ENCODE measurements around the gene APBA3.

Gene APBA3

DNA sequence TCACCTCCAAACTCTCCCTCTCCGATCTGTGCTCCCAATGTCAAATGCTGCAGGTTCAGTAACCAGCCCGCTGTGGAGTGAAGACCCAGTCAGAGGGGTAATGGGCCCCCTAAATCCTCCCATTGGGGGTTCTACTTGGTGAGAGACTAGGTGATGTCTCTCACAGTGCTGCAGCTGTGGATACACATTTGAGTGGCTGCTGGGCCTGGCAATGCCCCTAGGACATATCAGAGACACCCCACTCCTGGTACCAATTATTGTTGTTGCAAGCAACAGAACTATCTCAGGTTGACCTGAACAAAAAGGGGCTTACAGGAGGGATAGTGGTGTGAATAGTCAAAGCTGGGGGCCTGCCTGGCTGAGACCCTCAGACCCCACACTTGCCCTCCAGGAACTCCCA is 20.1 kb upstream of the APBA3 start:
- no peak overlapping the region for H3K27ac ChIP-seq (ENCODE audit: low read depth, low read length)
- no peaks in the 10 kb centered on the region for H3K36me3 ChIP-seq (ENCODE audit: control insufficient read depth in 5 of 5, insufficient read depth in 5 of 5, low read length in 5 of 5)
- peaks cover 4 to 37% (median 23%) of the 10 kb centered on the region in 5 donors for H3K27me3 ChIP-seq (ENCODE audit: control insufficient read depth in 5 of 5, insufficient read depth in 4 of 5, low read length in 5 of 5)
- H3K9ac ChIP-seq (ENCODE audit: low read length in 5 of 5), result no peak overlapping the region
- H3K4me1 ChIP-seq (ENCODE audit: control insufficient read depth in 5 of 5, insufficient read depth in 5 of 5, low read length in 5 of 5), result peaks cover 0 to 8% (median 0%) of the 10 kb centered on the region in 5 donors
- H3K4me3 ChIP-seq (ENCODE audit: low read depth in 1 of 5, low read length in 5 of 5), result peak overlapping the region in 4 of 5 donors; percentile 5 to 36 (median 16)
- peaks cover 14 to 28% (median 24%) of the 10 kb centered on the region in 5 donors for H3K9me3 ChIP-seq (ENCODE audit: control insufficient read depth in 5 of 5, low read length in 5 of 5)

DNA sequence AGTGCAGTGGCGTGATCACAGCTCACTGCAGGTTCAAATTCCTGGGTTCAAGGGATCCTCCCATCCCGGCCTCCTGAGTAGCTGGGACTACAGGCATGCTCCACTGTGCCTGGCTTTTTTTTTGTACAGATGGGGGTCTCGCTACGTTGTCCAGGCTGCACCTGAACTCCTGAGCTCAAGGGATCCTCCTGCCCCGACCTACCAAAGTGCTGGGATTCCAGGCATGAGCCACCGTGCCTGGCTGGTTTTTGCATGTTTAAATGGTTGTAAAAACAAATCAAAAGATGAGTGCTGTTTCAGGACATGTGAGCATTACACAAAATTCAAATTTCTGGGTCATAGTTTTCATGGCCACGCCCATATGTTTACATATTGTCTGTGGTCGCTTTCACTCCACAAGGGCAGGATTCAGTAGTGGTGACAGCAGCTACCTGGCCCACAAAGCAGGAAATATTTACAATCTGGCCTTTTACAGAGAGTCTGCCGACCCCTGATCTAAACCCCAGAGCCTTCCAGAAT is 19.4 kb upstream of the APBA3 start:
- H3K4me3 ChIP-seq (ENCODE audit: low read depth in 1 of 5, low read length in 5 of 5), result peak overlapping the region in 2 of 5 donors; percentile 5 to 36
- H3K4me1 ChIP-seq (ENCODE audit: control insufficient read depth in 5 of 5, insufficient read depth in 5 of 5, low read length in 5 of 5), result peaks cover 0 to 5% (median 0%) of the 10 kb centered on the region in 5 donors
- no peaks in the 10 kb centered on the region for H3K36me3 ChIP-seq (ENCODE audit: control insufficient read depth in 5 of 5, insufficient read depth in 5 of 5, low read length in 5 of 5)
- H3K27ac ChIP-seq (ENCODE audit: low read depth, low read length), result no peak overlapping the region
- no peak overlapping the region for H3K9ac ChIP-seq (ENCODE audit: low read length in 5 of 5)
- peaks cover 14 to 28% (median 24%) of the 10 kb centered on the region in 5 donors for H3K9me3 ChIP-seq (ENCODE audit: control insufficient read depth in 5 of 5, low read length in 5 of 5)
- H3K27me3 ChIP-seq (ENCODE audit: control insufficient read depth in 5 of 5, insufficient read depth in 4 of 5, low read length in 5 of 5), result peaks cover 4 to 36% (median 23%) of the 10 kb centered on the region in 5 donors

DNA sequence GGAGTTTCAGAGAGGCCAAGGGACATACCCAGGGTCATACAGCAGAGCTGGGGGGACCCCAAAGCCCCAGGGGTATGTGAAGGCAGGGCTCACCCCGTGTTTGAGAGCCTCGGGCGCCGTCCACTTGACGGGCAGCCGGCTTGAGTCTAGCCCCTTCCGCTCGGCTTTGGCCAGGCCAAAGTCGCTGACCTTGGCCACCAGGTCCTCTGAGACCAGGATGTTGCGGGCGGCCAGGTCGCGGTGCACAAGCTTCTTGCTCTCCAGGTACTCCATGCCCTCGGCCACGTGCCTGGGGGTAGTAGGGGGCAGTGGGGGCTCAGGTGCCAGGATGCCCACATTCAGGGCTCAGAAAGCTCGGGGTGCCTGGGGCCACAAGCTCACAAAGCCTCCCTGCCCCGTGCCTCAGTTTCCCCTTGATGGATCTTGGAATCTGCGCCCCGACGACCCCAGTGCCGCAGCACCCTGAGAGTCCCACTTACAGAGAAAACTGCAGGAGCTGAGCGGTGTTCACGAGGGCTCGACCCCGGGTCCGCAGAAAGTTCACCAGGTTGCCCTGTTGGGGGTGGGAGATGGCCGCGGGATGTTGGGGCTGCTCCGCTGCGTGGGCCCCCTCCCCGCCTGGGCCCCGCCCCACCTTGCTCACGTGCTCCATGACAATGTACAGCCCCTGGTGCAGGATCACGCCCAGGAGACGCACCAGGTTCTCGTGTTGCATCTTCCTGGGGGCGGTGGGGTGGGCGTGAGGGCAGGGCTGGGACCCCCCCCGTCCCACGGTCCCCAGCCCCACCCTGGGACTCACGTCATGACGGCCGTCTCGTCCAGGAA is 17.6 kb upstream of the APBA3 start:
- Histone ChIP-seq H3K4me3 (ENCODE audit: low read depth in 1 of 5, low read length in 5 of 5) (no peak overlapping the region), H3K9ac (ENCODE audit: low read length in 5 of 5) (no peak overlapping the region), H3K9me3 (ENCODE audit: control insufficient read depth in 5 of 5, low read length in 5 of 5) (peaks cover 14 to 28% (median 24%) of the 10 kb centered on the region in 5 donors)

DNA sequence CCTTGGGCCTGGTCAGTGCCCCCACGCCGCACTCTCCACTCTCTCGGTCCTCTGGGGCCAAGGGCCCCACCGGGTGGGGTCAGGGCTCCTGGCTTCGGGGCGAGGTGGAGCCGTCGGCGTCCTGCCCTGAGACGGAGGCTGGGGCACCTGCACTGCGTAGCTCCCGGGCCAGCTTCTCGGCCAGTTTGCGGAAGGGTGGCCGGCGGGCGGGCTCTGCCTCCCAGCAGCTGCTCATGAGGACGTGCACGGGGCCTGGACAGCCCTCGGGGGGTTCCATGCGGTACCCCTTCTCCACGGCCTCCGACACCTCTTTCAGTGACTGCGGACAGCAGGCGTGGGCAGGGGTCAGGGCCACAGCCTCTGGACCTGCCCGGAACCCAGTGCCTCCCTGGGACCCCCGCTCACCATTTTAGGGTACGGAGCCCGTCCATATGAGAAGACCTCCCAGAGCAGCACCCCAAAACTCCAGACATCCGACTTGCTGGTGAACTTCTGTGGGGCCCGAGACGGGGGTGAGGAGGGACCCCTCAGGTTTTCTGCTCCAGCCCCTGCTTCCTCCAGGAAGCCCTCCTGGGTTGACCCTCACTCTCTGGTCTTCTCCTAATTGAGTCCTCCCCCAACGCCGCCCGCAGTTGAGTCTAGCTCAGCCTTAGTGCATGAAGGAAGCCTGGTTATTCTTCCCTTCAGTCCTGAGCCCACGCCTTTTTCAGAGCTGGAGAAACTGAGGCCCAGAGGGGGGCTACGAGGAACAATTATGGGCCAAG is 16.8 kb upstream of the APBA3 start:
- H3K27ac ChIP-seq (ENCODE audit: low read depth, low read length), result no peak overlapping the region
- peaks cover 0 to 10% (median 2%) of the 10 kb centered on the region in 5 donors for H3K27me3 ChIP-seq (ENCODE audit: control insufficient read depth in 5 of 5, insufficient read depth in 4 of 5, low read length in 5 of 5)
- peaks cover 14 to 26% (median 23%) of the 10 kb centered on the region in 5 donors for H3K9me3 ChIP-seq (ENCODE audit: control insufficient read depth in 5 of 5, low read length in 5 of 5)
- no peak overlapping the region for H3K9ac ChIP-seq (ENCODE audit: low read length in 5 of 5)
- no peaks in the 10 kb centered on the region for H3K36me3 ChIP-seq (ENCODE audit: control insufficient read depth in 5 of 5, insufficient read depth in 5 of 5, low read length in 5 of 5)
- no peaks in the 10 kb centered on the region for H3K4me1 ChIP-seq (ENCODE audit: control insufficient read depth in 5 of 5, insufficient read depth in 5 of 5, low read length in 5 of 5)
- H3K4me3 ChIP-seq (ENCODE audit: low read depth in 1 of 5, low read length in 5 of 5), result no peak overlapping the region

More for the DNA sequence above, 17.6 kb upstream of the APBA3 start:
- H3K27ac ChIP-seq (ENCODE audit: low read depth, low read length), result no peak overlapping the region
- peaks cover 0 to 18% (median 8%) of the 10 kb centered on the region in 5 donors for H3K27me3 ChIP-seq (ENCODE audit: control insufficient read depth in 5 of 5, insufficient read depth in 4 of 5, low read length in 5 of 5)
- H3K36me3 ChIP-seq (ENCODE audit: control insufficient read depth in 5 of 5, insufficient read depth in 5 of 5, low read length in 5 of 5), result no peaks in the 10 kb centered on the region
- no peaks in the 10 kb centered on the region for H3K4me1 ChIP-seq (ENCODE audit: control insufficient read depth in 5 of 5, insufficient read depth in 5 of 5, low read length in 5 of 5)

DNA sequence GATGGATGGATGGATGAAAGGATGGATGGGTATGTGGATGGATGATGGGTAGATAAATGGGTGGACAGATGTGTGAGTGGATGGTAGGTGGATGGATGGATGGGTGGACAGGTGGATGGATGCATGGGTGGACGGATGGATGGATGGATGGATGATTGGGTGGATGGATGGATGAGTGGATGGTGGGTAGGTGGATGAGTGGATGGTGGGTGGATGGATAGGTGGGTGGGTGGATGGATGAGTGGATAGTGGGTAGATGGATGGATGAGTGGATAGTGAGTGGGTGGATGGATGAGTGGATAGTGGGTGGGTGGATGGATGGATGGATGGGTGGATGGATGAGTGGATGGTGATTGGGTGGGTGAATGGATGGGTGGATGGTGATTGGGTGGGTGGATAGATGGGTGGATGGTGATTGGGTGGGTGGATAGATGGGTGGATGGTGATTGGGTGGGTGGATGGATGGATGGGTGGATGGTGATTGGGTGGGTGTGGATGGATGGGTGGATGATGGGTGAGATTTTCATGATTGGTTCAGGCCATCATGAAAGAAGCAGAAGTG is 15.1 kb upstream of the APBA3 start:
- H3K27me3 ChIP-seq (ENCODE audit: control insufficient read depth in 5 of 5, insufficient read depth in 4 of 5, low read length in 5 of 5), result peaks cover 0 to 3% (median 0%) of the 10 kb centered on the region in 5 donors
- no peak overlapping the region for H3K4me3 ChIP-seq (ENCODE audit: low read depth in 1 of 5, low read length in 5 of 5)
- H3K9ac ChIP-seq (ENCODE audit: low read length in 5 of 5), result no peak overlapping the region
- no peaks in the 10 kb centered on the region for H3K4me1 ChIP-seq (ENCODE audit: control insufficient read depth in 5 of 5, insufficient read depth in 5 of 5, low read length in 5 of 5)
- no peaks in the 10 kb centered on the region for H3K36me3 ChIP-seq (ENCODE audit: control insufficient read depth in 5 of 5, insufficient read depth in 5 of 5, low read length in 5 of 5)
- H3K9me3 ChIP-seq (ENCODE audit: control insufficient read depth in 5 of 5, low read length in 5 of 5), result peaks cover 5 to 11% (median 10%) of the 10 kb centered on the region in 5 donors
- no peak overlapping the region for H3K27ac ChIP-seq (ENCODE audit: low read depth, low read length)

DNA sequence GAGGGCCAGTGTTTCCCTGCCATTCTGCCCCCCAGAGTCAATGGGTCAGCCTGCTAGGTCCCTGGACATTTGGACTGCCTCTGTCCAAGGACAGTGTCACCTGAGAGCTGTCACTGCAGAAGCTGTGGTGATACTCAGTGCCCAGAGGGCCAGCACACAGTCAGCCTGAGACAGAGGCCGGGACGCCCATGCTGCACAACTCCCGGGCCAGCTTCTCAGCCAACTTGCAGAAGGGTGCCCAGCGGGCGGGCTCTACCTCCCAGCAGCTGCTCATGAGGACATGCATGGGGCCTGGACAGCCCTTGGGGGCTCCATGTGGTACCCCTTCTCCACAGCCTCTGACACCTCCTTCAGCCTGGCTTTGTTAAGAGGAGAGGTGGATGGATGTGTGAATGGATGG is 14.3 kb upstream of the APBA3 start:
- H3K4me1 ChIP-seq (ENCODE audit: control insufficient read depth in 5 of 5, insufficient read depth in 5 of 5, low read length in 5 of 5), result no peaks in the 10 kb centered on the region
- peaks cover 0 to 6% (median 2%) of the 10 kb centered on the region in 5 donors for H3K27me3 ChIP-seq (ENCODE audit: control insufficient read depth in 5 of 5, insufficient read depth in 4 of 5, low read length in 5 of 5)
- H3K9ac ChIP-seq (ENCODE audit: low read length in 5 of 5), result no peak overlapping the region
- H3K4me3 ChIP-seq (ENCODE audit: low read depth in 1 of 5, low read length in 5 of 5), result no peak overlapping the region
- H3K27ac ChIP-seq (ENCODE audit: low read depth, low read length), result no peak overlapping the region
- no peaks in the 10 kb centered on the region for H3K36me3 ChIP-seq (ENCODE audit: control insufficient read depth in 5 of 5, insufficient read depth in 5 of 5, low read length in 5 of 5)
- H3K9me3 ChIP-seq (ENCODE audit: control insufficient read depth in 5 of 5, low read length in 5 of 5), result peaks cover 0 to 3% (median 3%) of the 10 kb centered on the region in 5 donors

DNA sequence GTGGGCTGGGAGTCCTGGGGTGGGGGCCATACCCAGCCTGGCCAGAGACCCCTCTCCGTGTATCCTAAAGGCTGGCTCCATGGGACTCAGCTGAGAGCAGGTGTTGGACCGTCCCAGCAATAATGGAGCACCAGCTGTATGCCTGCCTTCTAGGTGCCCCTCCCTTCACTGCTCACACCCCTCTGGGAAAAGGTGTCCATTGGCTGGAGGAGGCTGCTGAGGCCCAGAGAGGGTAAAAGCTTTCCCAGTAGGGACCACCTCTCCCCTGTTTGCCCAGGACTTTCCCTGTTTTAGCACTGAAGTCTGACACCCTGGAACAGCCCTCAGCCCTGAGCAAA is 13.9 kb upstream of the APBA3 start:
- Histone ChIP-seq H3K4me3 (ENCODE audit: low read depth in 1 of 5, low read length in 5 of 5) (no peak overlapping the region), H3K27me3 (ENCODE audit: control insufficient read depth in 5 of 5, insufficient read depth in 4 of 5, low read length in 5 of 5) (peaks cover 0 to 6% (median 2%) of the 10 kb centered on the region in 5 donors), H3K36me3 (ENCODE audit: control insufficient read depth in 5 of 5, insufficient read depth in 5 of 5, low read length in 5 of 5) (no peaks in the 10 kb centered on the region), H3K9me3 (ENCODE audit: control insufficient read depth in 5 of 5, low read length in 5 of 5) (no peaks in the 10 kb centered on the region), H3K27ac (ENCODE audit: low read depth, low read length) (no peak overlapping the region), H3K9ac (ENCODE audit: low read length in 5 of 5) (no peak overlapping the region), H3K4me1 (ENCODE audit: control insufficient read depth in 5 of 5, insufficient read depth in 5 of 5, low read length in 5 of 5) (no peaks in the 10 kb centered on the region)

DNA sequence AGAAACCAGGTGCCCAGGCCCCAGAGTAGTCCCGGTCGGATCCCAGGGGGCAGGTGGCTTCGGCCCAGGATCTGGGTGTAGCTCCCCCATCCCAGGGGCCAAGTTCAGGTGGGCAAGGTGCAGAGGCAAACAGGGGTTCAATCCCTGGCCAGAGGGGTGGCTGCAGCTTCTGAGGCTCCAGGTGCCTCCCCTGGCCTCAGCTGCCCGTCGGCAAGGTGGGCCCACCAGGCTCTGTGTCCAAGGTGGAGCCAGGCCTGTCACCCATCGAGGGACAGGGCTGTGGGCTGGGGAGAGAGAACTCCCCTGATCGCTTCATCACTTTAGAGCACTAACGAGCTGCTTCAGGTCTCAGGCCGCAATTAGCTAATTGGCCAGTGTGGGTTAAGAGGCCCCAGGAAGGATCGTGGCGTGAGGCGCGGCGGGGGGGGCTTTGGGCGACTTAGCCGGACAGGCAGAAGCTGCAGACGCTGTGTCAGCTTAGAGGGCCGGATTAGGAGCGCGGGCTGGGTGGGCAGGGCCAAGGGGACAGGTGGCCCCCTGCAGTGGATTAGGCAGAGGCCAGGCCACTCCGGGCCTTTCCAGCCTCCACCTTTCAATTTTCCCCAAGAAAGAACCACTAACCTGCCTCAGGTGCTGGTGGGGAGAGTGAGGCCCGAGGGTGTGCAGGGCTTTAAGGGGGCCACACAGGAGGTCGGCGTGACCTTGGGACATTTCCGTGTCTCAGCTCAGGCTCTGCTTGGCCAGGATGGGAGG is 13.3 kb upstream of the APBA3 start:
- no peaks in the 10 kb centered on the region for H3K4me1 ChIP-seq (ENCODE audit: control insufficient read depth in 5 of 5, insufficient read depth in 5 of 5, low read length in 5 of 5)
- H3K36me3 ChIP-seq (ENCODE audit: control insufficient read depth in 5 of 5, insufficient read depth in 5 of 5, low read length in 5 of 5), result peaks cover 0 to 5% (median 0%) of the 10 kb centered on the region in 5 donors
- H3K9ac ChIP-seq (ENCODE audit: low read length in 5 of 5), result no peak overlapping the region
- H3K4me3 ChIP-seq (ENCODE audit: low read depth in 1 of 5, low read length in 5 of 5), result no peak overlapping the region
- H3K27ac ChIP-seq (ENCODE audit: low read depth, low read length), result no peak overlapping the region
- no peaks in the 10 kb centered on the region for H3K9me3 ChIP-seq (ENCODE audit: control insufficient read depth in 5 of 5, low read length in 5 of 5)
- peaks cover 0 to 6% (median 2%) of the 10 kb centered on the region in 5 donors for H3K27me3 ChIP-seq (ENCODE audit: control insufficient read depth in 5 of 5, insufficient read depth in 4 of 5, low read length in 5 of 5)

DNA sequence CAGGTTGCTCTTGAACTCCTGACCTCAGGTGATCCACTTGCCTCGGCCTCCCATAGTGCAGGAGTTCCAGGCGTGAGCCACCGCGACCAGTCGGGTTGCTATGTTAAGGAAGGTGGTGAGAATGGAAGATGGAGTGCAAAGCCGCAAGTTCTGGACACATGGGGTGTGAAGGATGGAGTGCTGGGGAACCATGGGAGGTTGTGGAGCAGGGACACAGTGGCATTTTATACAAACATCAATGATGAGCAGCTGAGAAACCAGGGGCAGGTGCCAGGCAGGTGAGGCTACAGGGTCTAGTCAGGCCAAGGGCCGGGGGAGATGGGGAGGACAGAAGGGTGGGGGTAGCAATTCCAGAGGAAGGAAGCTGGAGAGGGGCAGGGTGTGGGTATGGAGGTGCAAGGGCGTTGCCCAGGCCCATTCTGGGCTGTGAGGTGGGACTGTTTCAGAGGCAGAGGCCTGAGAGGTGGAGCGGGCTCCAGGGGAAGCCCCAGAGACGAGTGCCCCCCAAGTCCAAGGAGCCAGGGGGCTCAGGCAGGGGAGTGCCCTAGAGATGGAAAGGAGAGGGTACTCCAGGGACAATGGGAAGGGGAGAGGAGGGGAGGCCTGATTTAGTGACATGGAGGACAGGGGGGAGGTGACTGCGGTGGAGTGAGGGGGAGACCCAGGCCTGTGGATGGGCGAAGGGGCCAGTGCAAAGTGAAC is 12.5 kb upstream of the APBA3 start:
- H3K27me3 ChIP-seq (ENCODE audit: control insufficient read depth in 5 of 5, insufficient read depth in 4 of 5, low read length in 5 of 5), result peaks cover 0 to 6% (median 2%) of the 10 kb centered on the region in 5 donors
- H3K9ac ChIP-seq (ENCODE audit: low read length in 5 of 5), result no peak overlapping the region
- no peaks in the 10 kb centered on the region for H3K9me3 ChIP-seq (ENCODE audit: control insufficient read depth in 5 of 5, low read length in 5 of 5)
- peaks cover 0 to 14% (median 4%) of the 10 kb centered on the region in 5 donors for H3K36me3 ChIP-seq (ENCODE audit: control insufficient read depth in 5 of 5, insufficient read depth in 5 of 5, low read length in 5 of 5)
- no peak overlapping the region for H3K4me3 ChIP-seq (ENCODE audit: low read depth in 1 of 5, low read length in 5 of 5)
- no peaks in the 10 kb centered on the region for H3K4me1 ChIP-seq (ENCODE audit: control insufficient read depth in 5 of 5, insufficient read depth in 5 of 5, low read length in 5 of 5)
- H3K27ac ChIP-seq (ENCODE audit: low read depth, low read length), result no peak overlapping the region
